ENCODE results near the gene OCLN.
"Not testable (repeated sequence)": the region's sequence is repeated elsewhere in the genome, so short reads cannot be mapped to it uniquely, and the experiment has no call there.

DNA sequence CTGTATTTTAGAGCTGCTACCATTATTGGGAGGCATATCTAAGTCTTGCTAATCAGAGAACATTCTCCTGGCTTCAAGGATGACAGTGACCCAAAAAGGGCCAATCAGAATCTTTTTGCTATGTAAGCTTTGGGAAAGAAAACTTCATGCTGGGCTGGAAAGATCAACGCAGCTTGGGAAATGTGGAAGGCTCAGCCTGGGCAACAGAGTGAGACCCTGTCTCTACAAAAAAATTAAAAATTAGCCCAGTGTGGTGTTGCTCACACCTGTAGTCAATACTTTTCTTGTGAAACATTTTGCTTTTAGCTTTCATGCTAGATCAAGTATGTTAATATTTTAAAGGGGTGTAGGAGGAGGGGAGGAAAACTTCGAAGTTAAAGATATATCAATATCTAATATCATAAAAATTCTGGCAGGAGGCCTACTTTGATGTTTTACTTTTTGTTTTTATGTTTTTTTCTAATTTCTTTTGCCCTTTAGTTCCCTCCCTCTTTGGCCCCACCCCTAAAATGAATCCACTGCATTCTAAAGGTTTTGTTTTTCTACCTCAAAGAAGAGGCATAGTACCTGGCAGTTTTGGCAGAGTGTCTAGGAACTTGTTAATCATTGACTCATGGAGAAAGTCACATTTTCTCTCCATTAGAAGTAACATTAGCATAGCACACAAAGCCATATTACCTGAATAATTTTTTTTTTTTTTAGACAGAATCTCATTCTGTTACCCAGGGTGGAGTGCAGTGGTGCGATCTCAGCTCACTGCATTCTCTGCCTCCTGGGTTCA, 50.4 kb downstream of the OCLN start:
- TF ChIP-seq, protein P1, sequence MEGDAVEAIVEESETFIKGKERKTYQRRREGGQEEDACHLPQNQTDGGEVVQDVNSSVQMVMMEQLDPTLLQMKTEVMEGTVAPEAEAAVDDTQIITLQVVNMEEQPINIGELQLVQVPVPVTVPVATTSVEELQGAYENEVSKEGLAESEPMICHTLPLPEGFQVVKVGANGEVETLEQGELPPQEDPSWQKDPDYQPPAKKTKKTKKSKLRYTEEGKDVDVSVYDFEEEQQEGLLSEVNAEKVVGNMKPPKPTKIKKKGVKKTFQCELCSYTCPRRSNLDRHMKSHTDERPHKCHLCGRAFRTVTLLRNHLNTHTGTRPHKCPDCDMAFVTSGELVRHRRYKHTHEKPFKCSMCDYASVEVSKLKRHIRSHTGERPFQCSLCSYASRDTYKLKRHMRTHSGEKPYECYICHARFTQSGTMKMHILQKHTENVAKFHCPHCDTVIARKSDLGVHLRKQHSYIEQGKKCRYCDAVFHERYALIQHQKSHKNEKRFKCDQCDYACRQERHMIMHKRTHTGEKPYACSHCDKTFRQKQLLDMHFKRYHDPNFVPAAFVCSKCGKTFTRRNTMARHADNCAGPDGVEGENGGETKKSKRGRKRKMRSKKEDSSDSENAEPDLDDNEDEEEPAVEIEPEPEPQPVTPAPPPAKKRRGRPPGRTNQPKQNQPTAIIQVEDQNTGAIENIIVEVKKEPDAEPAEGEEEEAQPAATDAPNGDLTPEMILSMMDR (IDR thresholded peaks at IDR 0.05; ENCODE audit: insufficient read depth, low read depth, low read length): not testable (repeated sequence)
- TF ChIP-seq EZH2 (IDR thresholded peaks at IDR 0.05; ENCODE audit: insufficient read depth, low read length): not testable (repeated sequence)

Data from astrocyte (in vitro differentiated cells and primary cell).